Karpas-422 (cell line): ENCODE data around the gene GNAL. TPM values are rescaled to one million over a fixed set of nuclear protein-coding genes. Genes with fewer than 3 reads are reported as not detected.
A peak's percentile ranks its signal among the peaks of the same experiment; 100 is the strongest.

ENCODE experiments used
- DNase-seq: peaks from one replicate; pipeline ENCODE4 v3.0.0-alpha.2; 2015
- H2AFZ ChIP-seq: fragments of 200-600 bp; sonication (generic); 2 replicates; pipeline ENCODE4 v1.6.1; 2014; ENCODE audit warnings: antibody characterized with exemption, low read length, mixed read lengths
- H3K27ac ChIP-seq: fragments of 200-600 bp; sonication (generic); 2 replicates; pipeline ENCODE4 v1.5.1; 2014; ENCODE audit warnings: mild to moderate bottlenecking, low read length, moderate library complexity
- H3K27me3 ChIP-seq: fragments of 200-600 bp; sonication (generic); 2 replicates; pipeline ENCODE4 v1.6.1; 2014; ENCODE audit warnings: low read length, mixed read lengths
- H3K36me3 ChIP-seq: fragments of 200-600 bp; sonication (generic); 2 replicates; pipeline ENCODE4 v1.6.1; 2014; ENCODE audit warnings: low read length, mixed read lengths; ENCODE audit not compliant: insufficient read depth
- H3K4me1 ChIP-seq: fragments of 200-600 bp; sonication (generic); 2 replicates; pipeline ENCODE4 v1.6.1; 2014; ENCODE audit warnings: mild to moderate bottlenecking, low read length, mixed read lengths
- H3K4me2 ChIP-seq: fragments of 200-600 bp; sonication (generic); 2 replicates; pipeline ENCODE4 v1.6.1; 2014; ENCODE audit warnings: low read length, low read depth, mild to moderate bottlenecking; ENCODE audit not compliant: poor library complexity, severe bottlenecking
- H3K4me3 ChIP-seq: fragments of 200-600 bp; sonication (generic); 2 replicates; pipeline ENCODE4 v1.5.1; 2014; ENCODE audit warnings: mild to moderate bottlenecking, antibody characterized with exemption, low read length, mixed read lengths
- H3K79me2 ChIP-seq: fragments of 200-600 bp; sonication (generic); 2 replicates; pipeline ENCODE4 v1.6.1; 2014; ENCODE audit warnings: mild to moderate bottlenecking, low read length, mixed read lengths
- H3K9ac ChIP-seq: fragments of 200-600 bp; sonication (generic); 2 replicates; pipeline ENCODE4 v1.6.0; 2014; ENCODE audit warnings: low read length
- H3K9me2 ChIP-seq: fragments of 200-600 bp; sonication (generic), shearing (Covaris generic); replicated peaks from 2 replicates; pipeline ENCODE4 v1.6.0; 2014; ENCODE audit warnings: mild to moderate bottlenecking, low read length, moderate library complexity; ENCODE audit not compliant: insufficient read depth
- H3K9me3 ChIP-seq: fragments of 300-700, 200-600 bp; sonication (generic); 2 replicates; pipeline ENCODE4 v1.6.1; 2014; ENCODE audit warnings: low read length, mixed read lengths
- H4K20me1 ChIP-seq: fragments of 200-600 bp; sonication (generic); 2 replicates; pipeline ENCODE4 v1.6.1; 2014; ENCODE audit warnings: mild to moderate bottlenecking, antibody characterized with exemption, low read length, low read depth; ENCODE audit not compliant: insufficient read depth
- total RNA-seq: library from RNA; depleted of rRNA; stranded (reverse); fragments of >200 nt; shearing (Covaris generic); gene quantifications from 2 replicates; pipeline ENCODE4 v1.2.3, GENCODE V29; 2014; ENCODE audit warnings: low replicate concordance

GNAL gene
- total RNA-seq, 1 experiment from 2014 or later, result not detected

DNA sequence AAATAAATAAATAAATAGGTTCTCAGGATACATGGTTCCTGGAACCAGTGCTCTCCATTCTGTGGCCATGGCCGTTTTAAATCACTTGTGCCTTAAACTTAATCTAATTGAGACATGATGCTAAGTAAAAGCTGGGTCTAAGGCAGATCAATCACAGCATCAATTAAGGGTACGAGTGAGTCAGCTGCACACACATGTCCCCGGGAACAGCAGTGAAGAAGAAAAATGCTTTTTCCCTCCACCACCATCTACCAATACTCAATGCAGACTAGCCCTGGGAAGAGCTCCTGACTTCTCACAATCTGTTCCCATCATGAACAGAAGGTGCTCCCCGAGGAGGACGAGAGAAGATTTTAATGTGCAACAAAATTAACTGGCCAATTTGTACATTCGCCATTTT is 155.4 kb downstream of the GNAL start:
- H2AFZ ChIP-seq, result no peak overlapping the region
- no peaks in the 10 kb centered on the region for H3K27me3 ChIP-seq
- DNase-seq, result no peak
- H3K9me2 ChIP-seq, result no peaks in the 10 kb centered on the region
- no peak overlapping the region for H3K9ac ChIP-seq
- no peaks in the 10 kb centered on the region for H3K4me1 ChIP-seq
- no peaks in the 10 kb centered on the region for H3K79me2 ChIP-seq
- H4K20me1 ChIP-seq, result no peaks in the 10 kb centered on the region
- no peak overlapping the region for H3K27ac ChIP-seq
- H3K9me3 ChIP-seq, result no peaks in the 10 kb centered on the region
- no peak overlapping the region for H3K4me2 ChIP-seq
- no peaks in the 10 kb centered on the region for H3K36me3 ChIP-seq
- no peak overlapping the region for H3K4me3 ChIP-seq

DNA sequence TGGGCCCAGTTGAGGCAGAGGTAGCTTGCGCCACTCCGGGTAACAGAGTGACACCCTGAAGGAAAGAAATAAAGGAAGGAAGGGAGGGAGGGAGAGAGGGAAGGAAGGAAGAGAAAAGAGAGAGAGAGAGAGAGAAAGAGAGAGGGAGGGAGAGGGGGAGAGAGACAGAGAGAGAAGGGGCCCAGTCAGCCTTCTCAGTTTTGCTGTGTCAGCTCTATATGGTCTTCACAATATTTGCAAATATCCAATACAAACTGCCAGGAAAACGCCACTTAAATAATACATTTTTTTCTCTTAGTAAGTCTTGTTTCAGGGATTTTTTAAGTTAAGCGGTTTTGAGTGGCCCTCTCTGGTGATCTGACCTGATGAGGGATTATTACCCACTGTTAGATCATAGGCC is 156.6 kb downstream of the GNAL start:
- no peak overlapping the region for H3K4me2 ChIP-seq
- H3K79me2 ChIP-seq, result no peaks in the 10 kb centered on the region
- no peak overlapping the region for H3K27ac ChIP-seq
- no peak for DNase-seq
- H3K4me1 ChIP-seq, result peaks cover 11% of the 10 kb centered on the region
- no peak overlapping the region for H3K4me3 ChIP-seq
- no peak overlapping the region for H3K9ac ChIP-seq
- H2AFZ ChIP-seq, result no peak overlapping the region
- H3K27me3 ChIP-seq, result no peaks in the 10 kb centered on the region
- no peaks in the 10 kb centered on the region for H3K9me3 ChIP-seq
- no peaks in the 10 kb centered on the region for H4K20me1 ChIP-seq
- H3K9me2 ChIP-seq, result no peaks in the 10 kb centered on the region
- no peaks in the 10 kb centered on the region for H3K36me3 ChIP-seq

DNA sequence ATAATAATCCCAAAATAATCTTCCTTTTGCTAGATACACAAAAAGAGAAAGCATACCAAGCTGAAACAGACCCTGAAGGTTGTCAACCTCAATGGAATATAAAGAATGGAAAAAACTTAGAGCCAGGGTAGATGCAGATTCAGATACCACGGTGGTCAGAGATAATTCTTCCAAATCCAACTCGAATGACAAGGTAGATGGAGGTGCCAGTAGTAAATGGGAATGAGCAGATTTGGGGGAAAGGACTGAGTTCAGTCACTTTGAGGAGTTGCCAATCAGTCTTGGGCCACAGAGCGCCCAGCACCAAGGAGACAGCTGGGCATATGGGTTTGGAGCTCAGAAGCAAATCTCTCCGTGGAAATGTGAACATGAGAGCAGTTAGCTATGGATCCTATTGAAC is 158.7 kb downstream of the GNAL start:
- H3K27me3 ChIP-seq, result no peaks in the 10 kb centered on the region
- no peaks in the 10 kb centered on the region for H3K36me3 ChIP-seq
- peaks cover 22% of the 10 kb centered on the region for H3K4me1 ChIP-seq
- no peak overlapping the region for H3K27ac ChIP-seq
- H4K20me1 ChIP-seq, result 0 out of 2 replicates have a peak, but pooled peaks cover 6% of the 10 kb centered on the region
- H3K4me2 ChIP-seq, result no peak overlapping the region
- H3K9ac ChIP-seq, result no peak overlapping the region
- no peak for DNase-seq
- H2AFZ ChIP-seq, result no peak overlapping the region
- H3K79me2 ChIP-seq, result peaks cover 16% of the 10 kb centered on the region
- no peak overlapping the region for H3K4me3 ChIP-seq
- H3K9me3 ChIP-seq, result no peaks in the 10 kb centered on the region
- H3K9me2 ChIP-seq, result no peaks in the 10 kb centered on the region

DNA sequence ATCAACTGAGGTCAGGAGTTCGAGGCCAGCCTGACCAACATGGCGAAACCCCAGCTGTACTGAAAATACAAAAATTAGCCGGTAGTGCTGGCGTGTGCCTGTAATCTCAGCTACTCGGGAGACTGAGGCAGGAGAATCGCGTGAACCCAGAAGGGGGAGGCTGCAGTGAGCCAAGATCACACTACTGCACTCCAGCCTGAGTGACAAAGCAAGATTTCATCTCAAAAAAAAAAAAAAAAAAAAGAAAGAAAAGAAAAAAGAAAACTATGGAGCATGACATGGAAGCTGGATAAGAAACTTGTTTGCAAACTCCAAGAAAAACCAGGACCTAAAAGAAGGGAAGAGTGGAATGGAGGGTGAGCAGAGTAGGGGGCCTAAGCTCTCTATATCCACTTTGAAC is 160.2 kb downstream of the GNAL start:
- no peak for DNase-seq
- Histone ChIP-seq H4K20me1 (0 out of 2 replicates have a peak, but pooled peaks cover 7% of the 10 kb centered on the region), H3K4me1 (peaks cover 29% of the 10 kb centered on the region), H3K4me2 (no peak overlapping the region), H3K4me3 (no peak overlapping the region), H3K36me3 (no peaks in the 10 kb centered on the region), H3K9ac (no peak overlapping the region), H3K27me3 (no peaks in the 10 kb centered on the region), H3K79me2 (peaks cover 23% of the 10 kb centered on the region), H3K9me2 (no peaks in the 10 kb centered on the region), H3K9me3 (no peaks in the 10 kb centered on the region), H2AFZ (no peak overlapping the region), H3K27ac (no peak overlapping the region)

DNA sequence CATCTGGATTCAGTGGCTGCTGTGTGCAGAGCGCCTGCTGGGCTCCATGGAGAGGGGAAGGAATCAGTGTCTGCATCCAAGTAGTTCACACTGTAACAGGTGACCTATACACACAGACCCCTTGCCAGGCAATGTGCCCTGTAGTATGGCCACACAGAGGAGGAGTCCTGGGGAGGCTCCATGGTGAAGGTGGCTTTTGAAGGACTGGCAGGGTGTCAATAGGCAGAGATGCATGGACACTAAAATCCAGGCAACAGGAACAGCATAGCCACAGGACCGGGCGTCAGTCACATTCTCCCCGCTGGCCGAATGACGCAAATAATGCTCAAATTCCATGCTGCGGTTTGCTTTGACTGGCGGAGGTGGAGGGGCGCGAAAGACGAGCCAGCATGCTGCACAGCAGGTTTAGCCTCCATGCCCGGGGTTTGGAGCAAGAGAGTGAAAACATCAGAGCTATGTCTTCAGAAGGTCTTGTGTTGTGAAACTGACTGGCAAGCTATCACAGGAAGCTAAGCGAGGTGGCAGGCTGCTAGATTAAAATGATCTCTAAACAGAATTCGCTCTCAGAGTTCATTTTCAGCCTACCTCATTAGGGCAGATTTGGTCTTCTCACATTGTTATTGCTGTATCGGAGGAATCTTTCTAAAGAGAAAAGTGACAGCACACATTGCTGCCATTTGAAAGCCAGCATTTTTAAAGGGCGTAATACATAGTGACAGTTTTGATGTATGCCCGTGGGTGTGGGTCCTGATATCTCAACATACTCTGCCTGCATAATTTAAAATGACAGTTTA is 161.0 kb downstream of the GNAL start:
- Histone ChIP-seq H3K27ac (no peak overlapping the region), H3K36me3 (no peaks in the 10 kb centered on the region), H3K4me3 (peak overlapping the region; percentile 84), H3K9me2 (no peaks in the 10 kb centered on the region), H3K4me2 (peak overlapping the region; percentile 95), H3K27me3 (no peaks in the 10 kb centered on the region), H4K20me1 (0 out of 2 replicates have a peak, but pooled peaks cover 7% of the 10 kb centered on the region), H3K79me2 (peaks cover 23% of the 10 kb centered on the region), H3K4me1 (peaks cover 29% of the 10 kb centered on the region), H3K9ac (peak overlapping the region; percentile 86), H2AFZ (peak overlapping the region; percentile 99), H3K9me3 (no peaks in the 10 kb centered on the region)
- peak; percentile 66 for DNase-seq

DNA sequence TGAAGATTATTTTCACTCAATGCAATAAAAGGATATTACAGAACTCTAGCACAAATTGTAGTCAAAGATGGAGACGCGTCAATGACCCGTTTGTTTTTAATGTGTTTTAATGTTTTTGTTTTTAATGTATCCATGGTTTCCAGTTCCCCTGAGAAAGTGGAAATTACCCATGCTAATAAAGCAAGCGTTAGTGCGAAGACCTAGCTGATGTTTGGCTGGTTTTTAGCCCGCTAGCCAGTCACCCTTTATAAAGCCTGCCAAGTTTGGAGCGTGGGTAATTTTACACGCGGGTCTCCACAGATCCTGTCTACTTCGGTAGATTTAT is 161.7 kb downstream of the GNAL start:
- Histone ChIP-seq H3K4me3 (peak overlapping the region; percentile 84), H2AFZ (peak overlapping the region; percentile 99), H3K36me3 (no peaks in the 10 kb centered on the region), H3K27me3 (no peaks in the 10 kb centered on the region), H3K4me1 (peaks cover 29% of the 10 kb centered on the region), H3K9me3 (no peaks in the 10 kb centered on the region), H3K27ac (no peak overlapping the region), H3K4me2 (peak overlapping the region; percentile 95), H3K79me2 (peaks cover 23% of the 10 kb centered on the region), H3K9me2 (no peaks in the 10 kb centered on the region), H4K20me1 (0 out of 2 replicates have a peak, but pooled peaks cover 7% of the 10 kb centered on the region), H3K9ac (peak overlapping the region; percentile 86)
- no peak for DNase-seq

DNA sequence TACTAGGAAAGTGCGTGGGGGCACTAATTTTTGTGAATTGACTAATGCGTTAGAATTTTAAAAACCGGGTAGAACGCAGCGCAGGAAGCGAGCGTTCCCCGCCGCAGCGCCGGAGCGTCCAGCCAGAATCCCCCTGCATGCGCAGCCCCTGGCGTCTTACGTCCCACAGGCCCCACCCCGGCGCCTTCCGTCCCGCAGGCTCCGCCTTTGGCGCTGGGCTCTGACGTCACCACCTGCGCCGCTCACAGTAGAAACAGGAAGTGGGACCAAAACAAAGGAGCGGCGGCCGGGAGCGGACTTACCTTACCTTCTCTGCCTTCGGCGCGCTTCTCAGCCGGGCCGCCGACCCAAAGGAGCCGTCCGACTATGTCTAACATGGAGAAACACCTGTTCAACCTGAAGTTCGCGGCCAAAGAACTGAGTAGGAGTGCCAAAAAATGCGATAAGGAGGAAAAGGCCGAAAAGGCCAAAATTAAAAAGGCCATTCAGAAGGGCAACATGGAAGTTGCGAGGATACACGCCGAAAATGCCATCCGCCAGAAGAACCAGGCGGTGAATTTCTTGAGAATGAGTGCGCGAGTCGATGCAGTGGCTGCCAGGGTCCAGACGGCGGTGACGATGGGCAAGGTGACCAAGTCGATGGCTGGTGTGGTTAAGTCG is 162.2 kb downstream of the GNAL start, which contains the start of gene CHMP1B:
Gene CHMP1B, plus strand, starts transcription at position 268 of the 660 bp plus-strand sequence. Its CDS starts 99 bp downstream, at position 367.
- peak within 1 kb of the TSS; percentile 99 for H2AFZ ChIP-seq
- H3K27ac ChIP-seq, result no peak within 1 kb of the TSS
- H4K20me1 ChIP-seq, result 0 out of 2 replicates have a peak, but pooled peaks cover 7% of the 10 kb centered on the region
- no peaks in the 10 kb centered on the region for H3K27me3 ChIP-seq
- H3K4me3 ChIP-seq, result peak within 1 kb of the TSS; percentile 84
- H3K79me2 ChIP-seq, result peaks cover 23% of the 10 kb centered on the region
- no peaks in the 10 kb centered on the region for H3K36me3 ChIP-seq
- no peaks in the 10 kb centered on the region for H3K9me2 ChIP-seq
- peaks cover 29% of the 10 kb centered on the region for H3K4me1 ChIP-seq
- H3K9me3 ChIP-seq, result no peaks in the 10 kb centered on the region
- H3K4me2 ChIP-seq, result peak within 1 kb of the TSS; percentile 95
- H3K9ac ChIP-seq, result peak within 1 kb of the TSS; percentile 86
- DNase-seq, result peak; percentile 99

DNA sequence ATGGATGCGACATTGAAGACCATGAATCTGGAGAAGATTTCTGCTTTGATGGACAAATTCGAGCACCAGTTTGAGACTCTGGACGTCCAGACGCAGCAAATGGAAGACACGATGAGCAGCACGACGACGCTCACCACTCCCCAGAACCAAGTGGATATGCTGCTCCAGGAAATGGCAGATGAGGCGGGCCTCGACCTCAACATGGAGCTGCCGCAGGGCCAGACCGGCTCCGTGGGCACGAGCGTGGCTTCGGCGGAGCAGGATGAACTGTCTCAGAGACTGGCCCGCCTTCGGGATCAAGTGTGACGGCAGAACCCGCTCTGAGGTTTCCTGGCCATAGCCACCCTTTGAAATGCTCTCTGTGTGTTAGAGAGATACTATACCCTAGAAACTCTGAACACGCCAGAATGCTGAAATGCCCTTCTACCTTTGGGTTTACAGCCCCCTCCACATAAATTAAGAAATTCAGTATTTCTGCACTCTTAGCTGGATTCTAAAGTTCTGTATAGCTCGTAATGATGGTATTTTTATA is 162.8 kb downstream of the GNAL start:
- Histone ChIP-seq H3K4me1 (peaks cover 29% of the 10 kb centered on the region), H3K4me2 (peak overlapping the region; percentile 95), H3K9me2 (no peaks in the 10 kb centered on the region), H3K27me3 (no peaks in the 10 kb centered on the region), H3K9ac (peak overlapping the region; percentile 86), H4K20me1 (0 out of 2 replicates have a peak, but pooled peaks cover 7% of the 10 kb centered on the region), H3K36me3 (no peaks in the 10 kb centered on the region), H3K27ac (no peak overlapping the region), H3K4me3 (peak overlapping the region; percentile 84), H3K9me3 (no peaks in the 10 kb centered on the region), H2AFZ (peak overlapping the region; percentile 40; the same call in 1 of the 2 replicates), H3K79me2 (peaks cover 23% of the 10 kb centered on the region)
- peak; percentile 71 for DNase-seq
